HepG2 (cell line): ENCODE measurements around the gene CD6. TPM values are rescaled to one million over a fixed set of nuclear protein-coding genes. Genes with fewer than 3 reads are reported as not detected.
A peak's percentile ranks its signal among the peaks of the same experiment; 100 is the strongest.

Source experiments
- ATAC-seq: fragments of 200-7000 bp; cut with Tn5 transposase; 3 replicates; pipeline ENCODE4 v1.9.1; 2020; ENCODE audit warnings: mild to moderate bottlenecking, moderate library complexity
- BruUV-seq: library from RNA; stranded (reverse); fragments of 400-500 nt; replicated peaks from 2 replicates; lab custom pipeline; 2021; lab: Mats Ljungman, UMichigan
- CTCF ChIA-PET: fragments of 300-600 bp; formaldehyde crosslinking; extraction: SDS; loops from one replicate; lab custom pipeline; 2021; ENCODE audit warnings: low total read pairs, inconsistent platforms, low intra/inter-chr PET ratio; lab: Yijun Ruan, JAX
- POLR2A ChIA-PET: fragments of 350-600 bp; sonication (Branson Sonifier 250); formaldehyde crosslinking; loops from one replicate; lab custom pipeline; 2020; ENCODE audit warnings: antibody characterized with exemption, inconsistent platforms; lab: Yijun Ruan, JAX
- DNase-seq: peaks from one replicate; pipeline ENCODE4 v3.0.0-alpha.2; 2015; ENCODE audit warnings: low spot score
- FAIRE-seq: peaks from 3 replicates; lab custom pipeline; 2011; peaks lifted over from hg19 to GRCh38; lab: Jason Lieb, UNC
- H2AFZ ChIP-seq: one replicate; pipeline ENCODE4 v1.6.1; 2011; ENCODE audit warnings: low read length, inconsistent platforms
- H3K27ac ChIP-seq: fragments of 300-600 bp; 3 replicates; pipeline ENCODE4 v1.8.0; 2011; ENCODE audit warnings: mixed run types, mild to moderate bottlenecking, mixed read lengths, low read length, inconsistent platforms; ENCODE audit not compliant: insufficient read depth; ENCODE audit errors: extremely low read length
- H3K27me3 ChIP-seq, 2 experiments: fragments of 200-600 bp in 1 of 2; 2 replicates in 1 of 2; 3 replicates in 1 of 2; pipeline versions ENCODE4 v1.6.0 to v1.8.0; 2011; ENCODE audit warnings: low read length in 2 of 2, mild to moderate bottlenecking in 2 of 2, moderate library complexity in 2 of 2, inconsistent platforms in 1 of 2; ENCODE audit not compliant: insufficient read depth in 2 of 2, control insufficient read depth in 1 of 2
- H3K36me3 ChIP-seq, 2 experiments: fragments of 200-600 bp in 1 of 2; replicated peaks in 1 of 2; 2 replicates in 1 of 2; 3 replicates in 1 of 2; pipeline versions ENCODE4 v1.5.1 to v1.8.0; 2011; ENCODE audit warnings: low read length in 2 of 2, inconsistent platforms in 1 of 2; ENCODE audit not compliant: insufficient read depth in 2 of 2, control insufficient read depth in 1 of 2
- H3K4me1 ChIP-seq: 2 replicates; pipeline ENCODE4 v1.5.1; 2012; ENCODE audit warnings: low read length, inconsistent platforms; ENCODE audit not compliant: insufficient read depth
- H3K4me2 ChIP-seq: 2 replicates; pipeline ENCODE4 v1.6.0; 2011; ENCODE audit warnings: low read depth, low read length, inconsistent platforms
- H3K4me3 ChIP-seq, 3 experiments: fragments of 200-600 bp in 1 of 3; sonication (generic), shearing (Covaris generic) in 1 of 3; replicated peaks in 1 of 3; 2 replicates each; pipeline ENCODE4 v1.5.1; 2011 to 2016; ENCODE audit warnings: low read length in 3 of 3, inconsistent platforms in 2 of 3, low read depth in 2 of 3, mild to moderate bottlenecking in 2 of 3, control low read depth in 1 of 3, mixed read lengths in 1 of 3; ENCODE audit not compliant: insufficient read depth in 1 of 3
- H3K79me2 ChIP-seq: one replicate; pipeline ENCODE4 v1.6.1; 2011; ENCODE audit warnings: low read length, inconsistent platforms; ENCODE audit not compliant: insufficient read depth
- H3K9ac ChIP-seq: 2 replicates; pipeline ENCODE4 v1.6.0; 2011; ENCODE audit warnings: mild to moderate bottlenecking, low read depth, low read length, inconsistent platforms; ENCODE audit not compliant: insufficient read depth
- H3K9me3 ChIP-seq: 2 replicates; pipeline ENCODE4 v1.5.1; 2012; ENCODE audit warnings: mild to moderate bottlenecking, low read length
- H4K20me1 ChIP-seq: 2 replicates; pipeline ENCODE4 v1.6.0; 2011; ENCODE audit warnings: inconsistent platforms, mild to moderate bottlenecking, low read length, moderate library complexity; ENCODE audit not compliant: insufficient read depth
- ATF2 ChIP-seq: sonication (generic); formaldehyde crosslinking; IDR thresholded peaks from 2 replicates; pipeline ENCODE4 v1.4.0; 2020; ENCODE audit warnings: missing genetic modification reagents
- CHD4 ChIP-seq: fragments of 200-600 bp; sonication (generic); IDR thresholded peaks from 2 replicates; pipeline ENCODE4 v1.7.0; 2017; ENCODE audit warnings: mild to moderate bottlenecking, low read length, borderline replicate concordance
- KLF15 ChIP-seq: sonication (generic); formaldehyde crosslinking; IDR thresholded peaks from 2 replicates; pipeline ENCODE4 v1.8.1; 2023; ENCODE audit warnings: borderline replicate concordance, mild to moderate bottlenecking, inconsistent platforms, missing genetic modification reagents, mixed read lengths
- PATZ1 ChIP-seq: sonication (generic); formaldehyde crosslinking; IDR thresholded peaks from 2 replicates; pipeline ENCODE4 v1.4.0; 2020; ENCODE audit warnings: missing genetic modification reagents
- WGBS: methylation state at CpG from one replicate; pipeline ENCODE4 v1.1.6; 2017; ENCODE audit warnings: low lambda C conversion rate; 5-methylcytosine and 5-hydroxymethylcytosine counted together
- in situ Hi-C: cut with HindIII; loops from 2 replicates; pipeline ENCODE4 v1.10.0; 2017; ENCODE audit warnings: low pct_unique_long_range_greater_than_20kb; ENCODE audit not compliant: extremely low pct_ligation_motif_present
- intact Hi-C: fragments of 100-400 bp; cut with micrococcal nuclease; formaldehyde crosslinking; loops from one replicate; pipeline ENCODE4 v1.10.0; 2022; ENCODE audit not compliant: unreplicated experiment
- polyA plus RNA-seq, 8 experiments: library from polyadenylated mRNA; depleted of rRNA in 3 of 8; stranded (reverse) in 7 of 8; unstranded in 1 of 8; fragments of >200 nt; fragmentation: Illumina TruSeq in 4 of 8; extraction: Trizol in 4 of 8; gene quantifications; 2 replicates each; pipeline versions ENCODE4 v1.2.1 to v1.2.3, GENCODE V29; 2011 to 2016; ENCODE audit warnings: low read depth in 4 of 8, missing spikeins in 1 of 8, mixed read lengths in 1 of 8; ENCODE audit not compliant: insufficient read depth in 1 of 8
- total RNA-seq, 5 experiments: library from RNA; depleted of rRNA; stranded (reverse); fragments of >200 nt; fragmentation: Illumina TruSeq; extraction: Trizol; gene quantifications; 2 replicates each; pipeline ENCODE4 v1.2.3, GENCODE V29; 2016; ENCODE audit warnings: low read depth in 1 of 5

Gene CD6
- total and polyA plus RNA-seq, 2 of the 13 experiments (the other 11 are each of a cell fraction or from before 2014, with no cell fraction given), result not detected

GRCh38 chr11:61019832-61020405, 48.4 kb downstream of the CD6 start:
- Histone ChIP-seq H3K27ac (no peak overlapping the region), H3K79me2 (no peaks in the 10 kb centered on the region), H3K4me1 (peaks cover 15% of the 10 kb centered on the region), H3K9me3 (no peaks in the 10 kb centered on the region), H3K9ac (no peak overlapping the region), H3K36me3 (no peaks in the 10 kb centered on the region), H3K4me2 (no peak overlapping the region), H4K20me1 (no peaks in the 10 kb centered on the region), H2AFZ (no peak overlapping the region), H3K4me3 (no peak overlapping the region), H3K27me3 (peaks cover 0 to 84% of the 10 kb centered on the region in 2 experiments; a peak in 4 of 5 replicates)
- ChIA-PET CTCF (no interaction called here), POLR2A (no interaction called here)
- DNase-seq (no peak), FAIRE-seq (no peak), ATAC-seq (peak; percentile 21; the same call in 1 of the 3 replicates)
- in situ Hi-C loops, result no loop called here
- intact Hi-C loops, result no loop called here
- no peak for TF ChIP-seq ATF2 (CRISPR knock-in tag)
- TF ChIP-seq PATZ1 (CRISPR knock-in tag), result peak; percentile 49; the same call in 1 of the 2 replicates
- TF ChIP-seq KLF15 (CRISPR knock-in tag), result no peak
- no peak for TF ChIP-seq CHD4
- no TSS peak for BruUV-seq
- WGBS, result 0% methylated on average over 2 of the region's 9 CpGs
